Effector memory CD8-positive, alpha-beta T cell (primary cell): ENCODE measurements around the gene ABI1.
"Not testable (repeated sequence)": the region's sequence is repeated elsewhere in the genome, so short reads cannot be mapped to it uniquely, and the experiment has no call there.

Source experiments
- ATAC-seq: fragments of 150-1000 bp; cut with Tn5 transposase; replicated peaks from 2 replicates; pipeline ENCODE4 v1.10.0; 2021; ENCODE audit warnings: mild to moderate bottlenecking, moderate library complexity
- DNase-seq, 3 experiments: peaks; one replicate each; pipeline ENCODE4 v3.0.0; 2021
- H3K27ac Mint-ChIP-seq, 2 donors: one replicate each; pipeline ENCODE4 v1.8.0; 2022; ENCODE audit warnings: mild to moderate bottlenecking in 2 of 2, mixed read lengths in 2 of 2, moderate library complexity in 2 of 2
- H3K27me3 Mint-ChIP-seq, 2 donors: one replicate each; pipeline ENCODE4 v1.8.0; 2022; ENCODE audit warnings: mixed read lengths in 2 of 2
- H3K36me3 Mint-ChIP-seq: one replicate; pipeline ENCODE4 v1.8.0; 2022; ENCODE audit warnings: mild to moderate bottlenecking, moderate library complexity, mixed read lengths; ENCODE audit not compliant: insufficient read depth
- H3K4me1 Mint-ChIP-seq, 2 donors: one replicate each; pipeline ENCODE4 v1.8.0; 2022; ENCODE audit warnings: low read depth in 2 of 2, mixed read lengths in 2 of 2
- H3K4me3 Mint-ChIP-seq, 2 donors: one replicate each; pipeline ENCODE4 v1.8.0; 2022; ENCODE audit warnings: mild to moderate bottlenecking in 2 of 2, mixed read lengths in 2 of 2, moderate library complexity in 2 of 2
- H3K9me3 Mint-ChIP-seq, 2 donors: one replicate each; pipeline ENCODE4 v1.8.0; 2022; ENCODE audit warnings: mixed read lengths in 2 of 2

ABI1 gene

GRCh38 chr10:26861205-26861998 is 644 bp upstream of the ABI1 start:
- peaks cover 18% of the 10 kb centered on the region for H3K36me3 Mint-ChIP-seq
- ATAC-seq (no peak), DNase-seq (no peak)
- peaks cover 20 to 26% of the 10 kb centered on the region in 2 donors for H3K4me1 Mint-ChIP-seq
- peak overlapping the region; percentile 95 to 98 for H3K27ac Mint-ChIP-seq
- H3K9me3 Mint-ChIP-seq, result no peaks in the 10 kb centered on the region
- H3K4me3 Mint-ChIP-seq, result peak overlapping the region; percentile 88 to 98
- H3K27me3 Mint-ChIP-seq, result peaks cover 13 to 14% of the 10 kb centered on the region in 2 donors

- DNase-seq, result peak; percentile 41 to 51 (median 45)
These were observed 686 bp downstream of the ABI1 start for GRCh38 chr10:26860102-26860442.

DNA sequence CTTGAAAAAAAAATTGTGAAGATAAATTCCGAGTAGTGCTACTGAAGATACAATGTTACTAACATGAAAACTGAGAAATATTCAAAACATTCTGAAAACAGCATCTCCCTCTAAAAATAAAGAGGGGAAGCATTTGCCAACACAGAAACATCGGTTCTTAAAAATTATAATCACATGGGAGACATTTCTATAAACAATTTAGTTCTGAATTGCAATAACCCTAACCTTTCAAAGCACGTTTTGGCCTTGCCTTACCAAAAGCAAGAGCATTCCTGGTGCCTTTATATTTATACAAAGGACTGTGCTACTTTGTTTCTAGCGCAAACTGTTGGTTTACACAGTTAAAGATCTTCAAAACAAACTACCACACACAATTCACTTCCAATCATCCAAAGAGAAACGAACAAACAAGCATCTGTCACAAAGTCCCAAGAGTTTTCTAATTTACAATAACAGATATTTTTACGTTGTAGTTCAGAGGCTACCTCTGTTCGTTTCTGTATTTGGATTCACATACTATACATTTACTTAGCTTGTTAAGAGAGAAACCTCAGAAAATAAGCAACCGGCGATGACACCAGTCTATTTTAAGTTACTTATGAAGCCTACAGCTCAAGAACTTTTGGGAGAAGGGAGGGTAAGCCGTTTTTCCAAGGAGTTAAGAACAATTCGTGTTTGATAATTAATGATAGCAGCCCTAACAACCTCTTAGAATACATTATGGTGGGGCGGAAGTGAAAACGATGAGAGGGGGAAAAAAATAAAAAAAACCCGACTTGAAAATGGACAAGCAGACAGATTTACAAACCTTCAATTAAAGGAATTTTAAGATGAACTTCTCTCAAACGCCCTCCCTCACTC is 1.3 kb downstream of the ABI1 start:
- DNase-seq (no peak), ATAC-seq (no peak)
- H3K36me3 Mint-ChIP-seq, result peaks cover 19% of the 10 kb centered on the region
- no peaks in the 10 kb centered on the region for H3K9me3 Mint-ChIP-seq
- peak overlapping the region; percentile 88 to 98 for H3K4me3 Mint-ChIP-seq
- H3K27me3 Mint-ChIP-seq, result peaks cover 13 to 14% of the 10 kb centered on the region in 2 donors
- peak overlapping the region; percentile 95 to 98 for H3K27ac Mint-ChIP-seq
- H3K4me1 Mint-ChIP-seq, result peaks cover 27 to 37% of the 10 kb centered on the region in 2 donors

More at GRCh38 chr10:26860102-26860442, 686 bp downstream of the ABI1 start:
- H3K4me1 Mint-ChIP-seq, result peaks cover 24 to 31% of the 10 kb centered on the region in 2 donors
- peaks cover 13 to 14% of the 10 kb centered on the region in 2 donors for H3K27me3 Mint-ChIP-seq
- H3K36me3 Mint-ChIP-seq, result peaks cover 19% of the 10 kb centered on the region
- H3K27ac Mint-ChIP-seq, result peak overlapping the region; percentile 95 to 98
- ATAC-seq, result peak; percentile 11
- H3K4me3 Mint-ChIP-seq, result peak overlapping the region; percentile 88 to 98
- H3K9me3 Mint-ChIP-seq, result no peaks in the 10 kb centered on the region

DNA sequence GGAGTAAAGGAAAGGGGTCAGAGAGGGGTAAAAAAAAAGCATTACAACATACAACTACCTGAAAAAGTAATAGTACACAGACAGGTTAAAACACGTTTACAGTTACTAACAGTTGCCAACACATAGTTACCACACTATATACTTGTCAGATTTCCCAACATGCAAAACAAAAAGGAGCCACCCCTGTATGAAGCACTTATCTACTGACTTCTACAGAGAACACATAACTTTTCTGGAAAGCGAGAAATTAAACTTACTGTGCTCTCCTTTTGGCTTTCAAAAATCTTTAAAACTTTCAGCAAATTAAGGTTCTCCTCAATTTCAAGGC is 2.1 kb downstream of the ABI1 start:
- peaks cover 23% of the 10 kb centered on the region for H3K36me3 Mint-ChIP-seq
- peak overlapping the region; percentile 88 to 98 for H3K4me3 Mint-ChIP-seq
- H3K27ac Mint-ChIP-seq, result peak overlapping the region; percentile 95 to 98
- ATAC-seq (no peak), DNase-seq (no peak)
- H3K9me3 Mint-ChIP-seq, result no peaks in the 10 kb centered on the region
- H3K4me1 Mint-ChIP-seq, result peaks cover 35 to 45% of the 10 kb centered on the region in 2 donors
- peaks cover 8% of the 10 kb centered on the region in 2 donors for H3K27me3 Mint-ChIP-seq

- ATAC-seq (no peak), DNase-seq (no peak)
- Mint-ChIP-seq H3K4me1 (peaks cover 38 to 49% of the 10 kb centered on the region in 2 donors), H3K36me3 (peaks cover 28% of the 10 kb centered on the region), H3K9me3 (no peaks in the 10 kb centered on the region), H3K27ac (peak overlapping the region; percentile 95 to 98), H3K27me3 (peaks cover 3% of the 10 kb centered on the region in 2 donors), H3K4me3 (peak overlapping the region; percentile 88 to 98)
These were observed 2.6 kb downstream of the ABI1 start for GRCh38 chr10:26857991-26858706.

DNA sequence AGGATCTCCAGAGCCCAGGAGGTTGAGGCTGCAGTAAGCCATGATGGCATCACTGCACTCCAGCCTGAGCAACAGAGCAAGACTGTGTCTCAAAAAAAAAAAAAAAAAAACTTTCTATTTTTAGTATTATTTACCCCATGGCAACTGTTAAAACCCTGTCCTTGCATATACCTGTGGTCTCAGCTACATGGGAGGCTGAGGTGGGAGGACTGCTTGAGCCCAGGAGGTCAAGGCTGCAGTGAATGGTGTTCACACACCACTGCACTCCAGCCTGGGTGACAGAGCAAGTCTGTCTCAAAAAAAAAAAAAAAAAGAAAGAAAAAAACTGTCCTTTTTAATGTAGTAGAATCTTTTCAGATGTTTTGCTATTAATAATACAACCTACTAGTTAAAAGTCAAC is 3.2 kb downstream of the ABI1 start:
- not testable (repeated sequence) for H3K27me3 Mint-ChIP-seq, H3K9me3 Mint-ChIP-seq, ATAC-seq, DNase-seq
- H3K27ac Mint-ChIP-seq, result peak overlapping the region; percentile 77 to 95
- H3K4me1 Mint-ChIP-seq, result peaks cover 38 to 49% of the 10 kb centered on the region in 2 donors
- H3K4me3 Mint-ChIP-seq, result peak overlapping the region; percentile 88 to 98
- peaks cover 33% of the 10 kb centered on the region for H3K36me3 Mint-ChIP-seq

DNA sequence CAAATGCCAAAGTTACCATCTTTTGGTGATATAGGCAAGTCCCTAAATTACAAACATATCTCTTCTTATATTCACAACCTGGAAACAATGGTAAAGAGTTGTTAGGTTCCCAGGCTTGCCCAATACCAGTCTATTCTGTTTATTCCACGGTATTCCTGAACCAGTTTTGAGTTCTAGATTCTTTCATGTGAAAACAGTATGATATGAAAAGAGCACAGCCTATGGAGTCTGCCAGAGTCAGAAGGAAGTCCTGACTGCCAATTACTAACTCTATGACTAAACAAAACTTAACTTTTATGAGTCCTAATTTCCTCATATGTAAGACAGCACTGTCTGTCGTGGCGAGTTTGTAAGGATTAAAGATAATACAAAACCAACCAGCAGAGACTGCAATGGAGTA is 5.6 kb downstream of the ABI1 start:
- Mint-ChIP-seq H3K27ac (peak overlapping the region in 1 of 2 donors; percentile 32), H3K4me3 (peak overlapping the region; percentile 36 to 49), H3K27me3 (no peaks in the 10 kb centered on the region), H3K9me3 (no peaks in the 10 kb centered on the region), H3K4me1 (peaks cover 47 to 58% of the 10 kb centered on the region in 2 donors), H3K36me3 (peaks cover 27% of the 10 kb centered on the region)
- DNase-seq (no peak), ATAC-seq (no peak)

DNA sequence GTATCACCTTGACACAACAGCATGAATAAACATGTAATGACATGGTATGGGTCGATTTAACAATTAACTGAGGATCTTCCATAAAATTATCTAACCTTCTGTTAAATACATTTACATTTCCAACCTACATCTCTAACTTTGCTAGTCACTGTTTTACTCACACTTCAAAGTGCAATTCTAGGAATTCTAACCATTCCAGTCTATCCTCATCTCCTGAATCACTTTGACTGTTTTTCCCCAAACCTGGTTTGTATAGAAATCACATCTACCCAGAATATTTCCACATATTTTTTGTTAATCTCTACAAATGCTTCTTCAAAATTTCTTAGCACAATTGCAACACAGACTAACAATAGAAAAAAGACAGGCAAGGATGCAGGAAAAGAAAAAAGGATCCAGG is 6.2 kb downstream of the ABI1 start:
- no peak for DNase-seq
- peak overlapping the region in 1 of 2 donors; percentile 32 for H3K27ac Mint-ChIP-seq
- ATAC-seq, result no peak
- no peaks in the 10 kb centered on the region for H3K9me3 Mint-ChIP-seq
- H3K36me3 Mint-ChIP-seq, result peaks cover 21% of the 10 kb centered on the region
- H3K27me3 Mint-ChIP-seq, result no peaks in the 10 kb centered on the region
- H3K4me3 Mint-ChIP-seq, result peak overlapping the region in 1 of 2 donors; percentile 52
- peaks cover 50 to 60% of the 10 kb centered on the region in 2 donors for H3K4me1 Mint-ChIP-seq

- Mint-ChIP-seq H3K36me3 (peaks cover 17% of the 10 kb centered on the region), H3K27me3 (no peaks in the 10 kb centered on the region), H3K4me1 (peaks cover 52 to 63% of the 10 kb centered on the region in 2 donors), H3K27ac (peak overlapping the region; percentile 7 to 57), H3K9me3 (no peaks in the 10 kb centered on the region), H3K4me3 (peak overlapping the region in 1 of 2 donors; percentile 22)
- DNase-seq (no peak), ATAC-seq (no peak)
These were observed 16.3 kb downstream of the ABI1 start for GRCh38 chr10:26844396-26844975.

DNA sequence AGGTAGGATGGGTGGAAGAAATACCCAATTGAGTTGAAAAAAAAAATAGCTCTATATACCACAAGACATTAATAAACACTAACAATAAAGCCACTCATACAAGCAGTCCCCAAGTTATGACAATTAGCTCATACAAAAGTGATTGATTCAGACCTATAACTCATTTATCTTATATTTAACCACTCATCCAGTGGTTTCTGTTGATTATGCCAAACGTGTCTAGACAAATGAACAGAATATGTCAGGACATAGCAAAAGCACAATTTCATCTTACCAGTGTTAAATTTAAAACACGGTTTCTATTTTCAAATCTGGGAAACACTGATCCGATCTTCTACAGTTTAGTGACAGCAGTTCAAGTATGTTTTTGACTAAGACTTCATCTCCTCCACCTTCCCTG is 17.0 kb downstream of the ABI1 start:
- no peak for DNase-seq
- H3K36me3 Mint-ChIP-seq, result peaks cover 17% of the 10 kb centered on the region
- H3K9me3 Mint-ChIP-seq, result no peaks in the 10 kb centered on the region
- H3K4me3 Mint-ChIP-seq, result peak overlapping the region; percentile 1 to 22
- no peak for ATAC-seq
- H3K27ac Mint-ChIP-seq, result peak overlapping the region in 1 of 2 donors; percentile 0
- peaks cover 56 to 70% of the 10 kb centered on the region in 2 donors for H3K4me1 Mint-ChIP-seq
- H3K27me3 Mint-ChIP-seq, result no peaks in the 10 kb centered on the region

GRCh38 chr10:26841733-26842317 is 18.9 kb downstream of the ABI1 start:
- peak overlapping the region; percentile 33 to 67 for H3K4me3 Mint-ChIP-seq
- peaks cover 11% of the 10 kb centered on the region for H3K36me3 Mint-ChIP-seq
- no peaks in the 10 kb centered on the region for H3K9me3 Mint-ChIP-seq
- H3K4me1 Mint-ChIP-seq, result peaks cover 67 to 77% of the 10 kb centered on the region in 2 donors
- ATAC-seq (peak; percentile 72), DNase-seq (peak in 2 of 3 experiments; percentile 8 to 9)
- H3K27ac Mint-ChIP-seq, result peak overlapping the region; percentile 22 to 78
- H3K27me3 Mint-ChIP-seq, result no peaks in the 10 kb centered on the region

GRCh38 chr10:26840938-26841732 is 19.6 kb downstream of the ABI1 start:
- Mint-ChIP-seq H3K4me3 (peak overlapping the region; percentile 33 to 67), H3K4me1 (peaks cover 60 to 77% of the 10 kb centered on the region in 2 donors), H3K27ac (peak overlapping the region; percentile 22 to 78), H3K27me3 (no peaks in the 10 kb centered on the region), H3K36me3 (peaks cover 17% of the 10 kb centered on the region), H3K9me3 (no peaks in the 10 kb centered on the region)
- peak; percentile 3 for ATAC-seq
- no peak for DNase-seq
